Fibroblast of upper back skin (primary cell): ENCODE data around the gene CEP55.
"Not testable (repeated sequence)": the region's sequence is repeated elsewhere in the genome, so short reads cannot be mapped to it uniquely, and the experiment has no call there.

Source experiments
- DNase-seq: peaks from one replicate; pipeline ENCODE4 v3.0.0-alpha.2; 2013

CEP55 gene

DNA sequence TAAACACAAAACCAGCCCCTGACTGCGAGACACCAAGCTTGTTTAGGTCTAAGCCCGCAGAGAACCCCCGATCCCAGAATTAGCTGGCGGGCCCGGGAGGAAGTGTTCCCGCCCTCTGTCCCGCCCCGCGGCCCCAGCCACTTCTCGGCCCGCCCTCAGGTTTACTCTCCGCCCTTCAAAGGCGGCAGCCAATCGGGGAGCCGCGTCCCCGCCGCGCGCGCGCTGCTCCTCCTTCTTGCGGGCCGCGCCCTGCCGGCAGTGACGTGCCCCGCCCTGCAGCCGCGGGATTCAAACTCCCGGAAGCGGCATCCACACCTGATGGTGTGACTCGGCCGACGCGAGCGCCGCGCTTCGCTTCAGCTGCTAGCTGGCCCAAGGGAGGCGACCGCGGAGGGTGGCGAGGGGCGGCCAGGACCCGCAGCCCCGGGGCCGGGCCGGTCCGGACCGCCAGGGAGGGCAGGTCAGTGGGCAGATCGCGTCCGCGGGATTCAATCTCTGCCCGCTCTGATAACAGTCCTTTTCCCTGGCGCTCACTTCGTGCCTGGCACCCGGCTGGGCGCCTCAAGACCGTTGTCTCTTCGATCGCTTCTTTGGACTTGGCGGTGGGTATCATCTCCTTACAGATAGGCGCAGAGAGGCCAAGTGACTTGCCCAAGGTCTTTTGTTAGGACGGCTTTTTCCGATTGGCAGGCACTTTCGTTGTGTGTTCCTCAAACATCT, at the start of gene CEP55:
TSS of gene CEP55 (plus strand) at position 291 of the 720 bp plus-strand sequence. CDS start 3,440 bp downstream, outside the sequence.
- peak; percentile 92 for DNase-seq

DNA sequence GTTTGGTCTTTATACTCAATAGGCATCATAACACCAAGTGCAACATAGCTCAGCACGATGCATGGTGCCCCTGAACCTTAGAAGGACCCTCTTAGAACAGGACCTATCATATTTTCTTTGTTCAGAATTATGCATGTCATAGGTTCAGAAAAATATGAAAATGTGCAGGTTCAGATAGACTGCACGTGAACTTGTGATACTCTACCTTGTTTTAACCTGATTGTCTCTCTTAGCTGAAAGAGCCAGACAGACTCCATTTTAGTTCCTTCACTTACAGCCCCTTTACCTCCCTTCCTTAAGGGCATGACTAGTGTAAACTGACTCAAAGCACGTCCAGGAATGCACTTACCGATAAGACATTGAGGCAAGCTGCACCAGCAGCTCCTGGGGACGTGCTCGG, 49.4 kb upstream of the CEP55 start:
- no peak for DNase-seq

DNA sequence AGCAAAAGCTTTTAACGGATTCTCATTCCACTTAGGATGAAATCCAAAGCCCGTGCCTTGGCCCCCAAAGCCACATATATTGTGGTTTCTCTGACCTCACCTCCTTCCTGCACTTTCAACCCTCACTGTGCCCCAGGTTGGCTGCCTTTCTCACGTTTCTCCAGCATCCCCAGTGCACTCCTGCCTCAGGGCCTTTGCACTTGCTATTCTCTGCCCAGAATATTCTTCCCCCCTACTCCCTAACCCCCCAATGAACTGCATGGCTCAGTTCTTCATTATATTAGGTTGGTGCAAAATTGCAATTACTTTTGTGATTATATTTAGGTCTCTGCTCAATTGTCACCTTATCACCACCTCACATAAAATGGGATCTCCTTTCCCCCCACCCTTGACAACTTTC, 48.4 kb upstream of the CEP55 start:
- DNase-seq, result no peak

DNA sequence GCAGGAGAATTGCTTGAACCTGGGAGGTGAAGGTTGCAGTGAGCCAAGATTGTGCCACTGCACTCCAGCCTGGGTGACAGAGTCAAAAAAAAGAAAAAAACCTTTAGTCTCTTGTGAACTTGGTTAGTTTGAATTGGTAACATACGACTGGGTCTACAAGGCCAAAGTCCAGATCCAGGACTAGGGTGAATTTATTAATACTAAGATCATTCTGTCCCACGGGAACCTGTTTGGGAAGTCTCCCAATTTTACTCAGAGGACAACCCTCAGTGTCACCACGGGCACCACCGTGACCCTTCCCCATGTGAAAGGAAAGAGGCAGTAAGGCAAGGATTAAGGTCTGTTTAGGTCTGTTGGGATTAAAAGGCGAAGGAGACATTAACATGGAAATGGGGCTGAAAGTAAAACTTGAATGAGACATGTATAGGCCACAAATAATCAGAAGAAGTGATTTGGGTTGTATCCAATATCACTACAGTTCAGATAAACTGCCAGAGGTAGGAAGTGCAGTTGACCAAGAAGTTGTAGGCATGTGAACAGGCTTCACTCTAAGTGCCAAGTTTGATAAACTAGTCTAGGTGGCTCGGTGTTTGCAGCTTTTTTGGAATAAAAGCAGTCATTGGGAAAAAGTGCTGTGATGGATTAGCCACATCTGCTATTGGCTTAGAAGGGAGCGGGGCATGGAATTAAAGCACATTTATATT, 45.0 kb upstream of the CEP55 start:
- DNase-seq, result no peak

DNA sequence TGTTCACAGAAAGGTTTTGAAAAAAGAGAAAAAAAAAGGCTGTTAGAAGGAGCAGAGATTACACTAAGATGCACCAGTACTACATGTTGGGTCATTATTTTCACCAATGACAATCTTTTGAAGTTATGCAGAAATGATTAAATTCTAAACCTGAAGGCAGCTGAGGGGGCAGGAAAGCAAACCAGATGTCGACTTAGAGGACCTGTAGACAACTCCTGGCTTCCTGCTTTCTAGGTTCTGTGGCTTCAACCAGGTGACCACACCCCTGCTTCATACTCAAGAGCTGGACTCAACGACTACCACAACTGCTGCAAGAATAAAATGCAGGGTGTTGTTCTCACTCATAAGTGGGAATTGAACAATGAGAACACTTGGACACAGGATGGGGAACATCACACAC, 44.3 kb upstream of the CEP55 start:
- no peak for DNase-seq

DNA sequence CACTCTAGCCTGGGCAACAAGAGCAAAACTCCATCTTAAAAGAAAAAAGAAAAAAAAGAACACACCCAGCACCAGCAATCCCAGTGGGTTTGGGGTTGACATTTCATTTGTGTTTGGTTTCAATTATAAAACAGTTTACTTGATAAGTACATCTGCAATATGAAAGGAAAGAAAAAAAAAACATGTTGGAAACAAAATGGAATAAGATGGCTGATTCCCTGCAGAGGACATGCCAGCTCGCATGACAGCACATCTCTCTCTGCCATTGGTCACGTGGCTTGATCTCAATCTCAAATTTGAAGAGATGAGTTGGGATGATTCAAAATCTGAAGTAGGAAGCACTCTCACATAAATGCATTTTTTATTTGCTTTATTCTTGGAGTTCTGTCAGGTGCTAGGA, 42.3 kb upstream of the CEP55 start:
- no peak for DNase-seq

DNA sequence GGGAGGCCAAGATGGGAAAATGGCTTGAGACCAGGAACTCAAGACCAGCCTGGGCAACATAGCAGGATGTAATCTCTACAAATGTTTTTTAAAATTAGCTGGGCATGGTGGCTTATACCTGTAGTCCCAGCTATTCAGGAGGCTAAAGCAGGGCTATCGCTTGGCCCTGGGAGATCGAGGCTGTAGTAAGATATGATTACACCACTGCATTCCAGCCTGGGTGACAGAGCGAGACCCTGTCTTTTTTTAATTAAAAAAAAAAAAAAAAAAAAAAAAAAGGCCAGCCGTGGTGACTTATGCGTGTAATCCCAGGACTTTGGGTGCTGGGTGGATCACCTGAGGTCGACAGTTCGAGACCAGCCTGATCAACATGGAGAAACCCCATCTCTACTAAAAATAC, 41.7 kb upstream of the CEP55 start:
- DNase-seq, result no peak

DNA sequence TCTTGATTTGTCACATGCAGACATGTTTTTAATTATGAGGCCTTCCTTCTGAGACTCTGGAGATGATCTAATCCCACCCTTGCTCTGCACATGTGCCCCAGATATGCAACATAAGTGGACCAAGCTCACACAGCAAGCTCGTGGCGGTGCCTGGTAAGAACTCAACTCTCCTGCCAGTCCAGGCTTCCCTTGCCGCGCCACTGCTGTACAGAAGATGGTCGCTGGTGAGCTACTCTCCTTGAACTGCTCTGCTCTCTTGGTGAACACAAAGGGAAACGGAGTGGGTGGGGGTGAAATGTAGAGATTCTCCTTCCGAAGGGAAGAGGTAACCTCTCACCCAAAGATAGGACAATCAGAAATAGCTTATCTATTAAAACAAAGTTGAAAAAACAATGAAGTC, 39.9 kb upstream of the CEP55 start:
- DNase-seq, result peak; percentile 75

DNA sequence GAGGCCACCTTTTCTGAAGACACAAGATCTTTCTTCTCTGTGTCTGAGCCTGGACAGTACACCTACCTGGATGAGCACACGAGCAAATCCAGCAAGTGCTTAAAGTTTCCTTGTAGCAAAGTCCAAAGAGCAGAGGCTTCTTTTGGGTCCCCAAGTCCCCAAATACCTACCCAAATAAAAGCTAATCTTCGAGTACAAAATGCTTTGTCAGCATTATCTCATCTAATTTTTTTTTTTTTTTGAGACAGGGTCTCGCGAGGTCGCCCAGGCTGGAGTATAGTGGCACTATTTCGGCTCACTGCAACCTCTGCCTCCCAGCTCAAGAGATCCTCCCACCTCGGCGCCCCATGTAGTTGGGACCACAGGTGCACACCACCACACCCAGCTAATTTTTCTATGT, 38.9 kb upstream of the CEP55 start:
- DNase-seq, result no peak

DNA sequence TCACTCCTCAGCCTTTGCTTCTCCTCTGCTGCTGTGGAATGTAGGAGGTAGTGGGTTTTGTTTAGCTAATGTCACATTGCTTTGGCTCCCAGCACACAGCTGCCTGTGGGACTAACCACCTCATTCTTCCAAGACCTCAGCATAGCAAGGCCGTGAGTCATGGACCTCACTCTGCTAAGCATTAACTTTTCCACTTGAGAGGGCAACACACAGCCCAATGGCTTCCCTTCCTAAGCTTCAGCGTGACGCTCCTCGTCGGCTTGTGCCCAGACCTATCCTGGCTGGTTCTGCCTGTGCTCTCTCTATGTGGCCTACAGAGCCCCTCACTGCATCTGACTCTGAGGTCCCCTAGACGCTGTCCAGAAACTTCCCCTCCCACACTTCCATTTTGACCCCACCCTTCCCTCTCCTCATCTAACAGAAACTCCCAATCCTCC, 37.6 kb upstream of the CEP55 start:
- DNase-seq, result peak; percentile 100

DNA sequence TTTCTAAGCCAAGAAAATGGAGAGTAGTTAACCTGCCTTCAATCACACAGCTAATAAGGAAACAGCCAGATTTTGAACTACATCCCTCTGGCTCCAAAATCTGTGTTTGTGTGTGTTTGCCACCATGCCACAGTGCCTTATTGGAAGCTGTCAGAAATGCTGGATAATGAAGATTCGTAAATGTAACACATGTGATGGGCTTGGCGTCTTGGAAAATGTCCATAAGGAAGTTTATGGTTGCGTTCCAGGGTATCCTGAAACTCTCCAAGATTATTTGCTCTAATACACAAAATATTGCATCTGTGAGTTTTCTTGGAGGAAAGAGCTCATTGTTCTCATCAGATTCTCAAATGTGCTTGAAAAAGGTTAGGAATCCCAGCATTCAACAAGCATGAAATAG, 36.9 kb upstream of the CEP55 start:
- DNase-seq, result peak; percentile 28

DNA sequence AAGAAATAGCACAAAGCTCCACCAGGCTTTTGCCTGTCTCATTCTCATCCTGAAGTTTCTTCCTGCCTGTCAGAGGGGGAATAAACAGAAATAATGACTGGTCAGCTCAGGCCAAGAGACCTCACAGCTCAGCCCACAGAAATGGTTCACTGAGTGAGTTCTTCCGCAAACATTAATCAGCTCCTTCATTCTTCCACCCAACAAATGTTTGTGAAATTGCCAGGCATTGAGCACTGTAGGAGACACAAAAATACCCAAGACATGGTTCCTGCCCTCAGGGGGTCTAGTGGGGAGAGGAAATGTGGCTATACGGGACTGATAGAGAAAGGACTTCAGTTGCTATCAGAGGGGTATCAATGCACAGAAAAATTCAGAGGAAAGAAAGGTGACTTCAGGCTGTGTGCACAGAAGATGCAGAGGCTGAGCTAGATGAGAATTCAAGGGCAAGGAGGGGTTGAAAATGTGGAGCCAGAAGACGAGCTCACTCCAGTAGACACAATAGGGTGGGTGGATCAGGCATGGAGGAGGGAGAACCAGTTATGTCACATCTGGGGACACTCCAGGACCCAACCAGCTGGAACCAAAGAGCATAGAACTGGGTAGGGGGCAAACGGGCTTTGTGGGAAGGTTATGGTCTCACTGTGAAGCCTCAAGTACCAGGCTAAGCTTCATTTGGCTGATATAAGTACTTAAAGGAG, 35.2 kb upstream of the CEP55 start:
- DNase-seq, result peak; percentile 72

DNA sequence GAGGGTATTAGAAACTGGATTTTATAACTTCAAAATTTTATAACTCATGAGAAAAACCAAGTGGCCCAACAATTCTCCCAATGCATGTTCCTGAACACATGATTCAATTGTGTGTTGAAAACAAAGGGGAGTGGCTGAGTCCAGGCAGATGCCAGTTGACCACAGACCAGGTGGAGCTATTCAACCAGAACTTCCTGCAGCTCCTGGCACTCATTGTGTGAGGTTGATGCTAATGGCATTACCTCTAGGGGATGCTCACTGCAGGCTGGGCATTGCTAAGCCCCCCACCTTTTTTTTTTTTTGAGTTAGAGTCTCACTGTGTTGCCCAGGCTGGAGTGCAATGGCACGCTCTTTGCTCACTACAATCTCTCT, 34.6 kb upstream of the CEP55 start:
- DNase-seq, result peak; percentile 58

DNA sequence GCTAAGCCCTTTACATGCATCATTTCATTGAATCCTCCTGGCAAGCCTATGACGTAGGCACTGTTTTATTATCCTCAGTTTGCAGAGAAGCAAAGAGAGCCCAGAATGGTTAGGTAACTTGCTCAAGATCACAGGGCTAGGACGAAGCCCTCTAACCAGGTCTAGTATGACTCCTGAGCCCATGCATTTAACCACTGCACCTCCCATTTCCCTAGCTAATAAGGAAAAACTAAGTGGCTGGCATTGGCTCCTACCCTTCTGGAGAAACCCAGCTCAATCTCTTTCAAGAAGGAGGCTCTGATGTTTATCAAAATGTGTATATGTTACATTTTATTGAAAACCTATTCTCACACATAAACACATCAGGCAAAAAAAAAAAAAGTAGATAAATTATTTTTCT, 34.0 kb upstream of the CEP55 start:
- DNase-seq, result no peak

DNA sequence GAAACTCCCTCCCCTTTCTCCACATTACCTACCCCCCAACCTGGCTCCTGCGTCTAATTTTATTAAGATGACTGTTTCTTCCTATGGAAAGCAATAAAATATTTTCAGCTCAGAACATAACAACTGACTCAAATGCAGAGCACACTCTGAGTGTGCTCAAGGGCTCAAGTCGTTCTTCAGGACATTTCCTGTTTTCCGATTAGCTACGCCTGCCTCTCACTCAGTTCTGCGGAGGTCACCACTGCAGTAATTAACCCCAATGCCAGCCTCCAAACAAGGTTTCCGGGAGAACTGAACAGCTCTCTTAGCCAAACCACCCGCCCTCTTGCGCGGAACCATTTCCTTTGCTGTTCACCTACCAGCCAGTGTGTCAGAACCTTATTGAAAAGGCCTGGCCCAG, 33.5 kb upstream of the CEP55 start:
- DNase-seq, result peak; percentile 74

DNA sequence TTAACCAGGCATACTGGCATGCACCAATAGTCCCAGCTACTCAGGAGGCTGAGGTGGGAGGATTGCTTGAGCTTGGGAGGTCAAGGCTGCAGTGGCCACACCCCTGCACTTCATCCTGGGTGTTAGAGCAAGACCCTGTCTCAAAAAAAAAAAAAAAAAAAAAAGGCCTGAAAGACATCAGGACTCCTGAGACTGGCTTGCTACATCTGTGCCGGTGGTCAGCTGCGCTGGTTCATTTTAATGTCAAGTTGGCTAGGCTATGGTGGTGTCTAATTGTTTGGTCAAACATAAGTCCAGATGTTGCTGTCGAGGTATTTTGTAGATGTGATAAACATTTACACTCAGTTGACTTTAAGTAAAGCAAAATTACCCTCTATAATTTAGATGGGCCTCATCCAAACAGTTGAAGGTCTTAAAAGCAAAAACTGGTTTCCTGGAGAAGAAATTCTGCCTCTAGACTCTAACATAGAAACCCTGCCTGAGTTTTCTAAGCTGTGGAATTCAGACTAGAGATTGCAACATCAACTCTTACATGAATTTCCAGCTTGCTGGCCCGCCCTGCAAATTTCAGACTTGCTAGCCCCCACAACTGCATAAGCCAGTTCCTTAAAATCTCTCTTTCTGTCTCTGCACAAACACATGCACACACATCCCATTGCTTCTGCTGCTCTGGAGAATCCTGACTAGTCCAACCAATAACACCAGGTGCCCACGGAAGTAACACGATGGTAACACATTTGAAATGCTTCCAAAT, 32.5 kb upstream of the CEP55 start:
- peak; percentile 84 for DNase-seq

DNA sequence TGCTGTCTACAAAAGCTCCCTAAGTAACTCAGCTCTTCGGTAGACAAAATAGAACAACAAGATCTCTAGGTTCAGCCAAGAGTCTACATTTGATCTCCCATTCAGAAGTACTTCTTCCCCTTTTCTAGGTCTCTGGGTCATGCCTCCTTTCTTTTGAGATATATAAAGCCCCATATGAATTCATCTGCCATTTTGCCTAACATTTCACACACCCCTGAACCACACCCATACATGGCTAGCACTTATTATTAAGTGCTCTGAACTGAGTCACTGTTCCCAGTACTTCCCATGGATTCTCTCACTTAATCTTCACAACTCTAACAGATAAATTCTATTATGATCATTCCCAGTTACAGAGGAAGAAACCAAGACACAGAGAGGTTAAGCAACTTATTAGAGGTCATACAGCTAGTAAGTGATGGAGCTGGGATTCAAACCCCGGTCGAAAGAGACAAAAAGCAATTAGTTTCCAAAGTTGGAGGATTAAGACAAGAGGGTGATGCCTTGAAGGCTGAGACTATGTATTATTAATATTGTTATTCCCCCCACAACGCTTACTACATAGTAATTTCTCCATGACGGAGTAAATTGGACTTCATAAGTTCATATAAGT, 31.5 kb upstream of the CEP55 start:
- no peak for DNase-seq

DNA sequence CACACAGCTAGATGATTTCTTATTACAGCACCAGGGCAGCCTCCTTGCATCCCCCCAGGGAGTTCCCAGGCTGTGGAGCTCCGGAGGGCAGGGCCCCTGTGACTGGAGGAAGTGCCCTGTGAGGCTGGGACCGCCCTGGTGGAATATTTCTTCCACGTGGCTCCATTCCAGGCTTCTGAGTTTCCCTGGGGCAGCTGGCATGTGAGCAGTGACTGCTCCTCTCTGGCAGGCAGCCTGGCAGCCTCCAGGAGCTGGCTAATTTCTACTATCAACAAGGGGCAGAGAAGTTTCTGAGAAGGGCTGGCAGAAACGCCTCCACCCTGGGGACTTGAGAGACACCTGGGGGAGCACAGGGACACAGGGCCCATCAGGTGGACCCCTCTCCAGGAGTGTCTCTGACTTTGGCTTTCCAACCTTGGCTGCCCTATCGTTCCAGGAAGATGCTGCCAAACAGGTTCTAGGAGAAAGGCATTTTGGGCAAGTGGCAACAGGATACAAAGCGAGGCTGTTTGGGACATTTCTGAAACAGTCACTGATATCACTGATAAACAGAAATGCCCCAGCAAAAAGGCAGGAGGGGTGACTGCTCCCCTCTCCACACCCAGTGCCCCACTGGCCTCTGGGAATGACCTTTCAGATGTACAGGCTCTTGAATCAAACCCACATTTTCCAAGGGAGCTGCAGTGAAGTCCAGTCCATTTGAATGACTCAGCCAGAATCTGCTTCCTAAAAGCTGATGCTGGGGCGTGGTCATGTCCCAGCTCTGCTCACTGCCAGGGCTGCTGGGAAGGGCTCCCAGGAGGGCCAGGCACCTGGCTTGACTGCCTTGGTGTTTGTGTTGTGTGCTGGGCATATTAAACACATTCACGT, 30.4 kb upstream of the CEP55 start:
- peak; percentile 85 for DNase-seq

DNA sequence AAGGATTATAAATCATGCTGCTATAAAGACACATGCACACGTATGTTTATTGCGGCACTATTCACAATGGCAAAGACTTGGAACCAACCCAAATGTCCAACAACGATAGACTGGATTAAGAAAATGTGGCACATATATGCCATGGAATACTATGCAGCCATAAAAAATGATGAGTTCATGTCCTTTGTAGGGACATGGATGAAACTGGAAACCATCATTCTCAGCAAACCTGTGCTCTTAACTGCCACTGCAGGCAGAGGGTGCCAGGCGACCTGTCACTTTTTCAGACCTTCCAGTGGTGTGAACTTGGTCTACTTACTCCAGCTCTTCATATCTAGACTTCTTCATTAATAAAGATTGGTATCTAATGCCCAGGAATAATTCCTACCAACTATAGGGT, 28.8 kb upstream of the CEP55 start:
- DNase-seq, result not testable (repeated sequence)

DNA sequence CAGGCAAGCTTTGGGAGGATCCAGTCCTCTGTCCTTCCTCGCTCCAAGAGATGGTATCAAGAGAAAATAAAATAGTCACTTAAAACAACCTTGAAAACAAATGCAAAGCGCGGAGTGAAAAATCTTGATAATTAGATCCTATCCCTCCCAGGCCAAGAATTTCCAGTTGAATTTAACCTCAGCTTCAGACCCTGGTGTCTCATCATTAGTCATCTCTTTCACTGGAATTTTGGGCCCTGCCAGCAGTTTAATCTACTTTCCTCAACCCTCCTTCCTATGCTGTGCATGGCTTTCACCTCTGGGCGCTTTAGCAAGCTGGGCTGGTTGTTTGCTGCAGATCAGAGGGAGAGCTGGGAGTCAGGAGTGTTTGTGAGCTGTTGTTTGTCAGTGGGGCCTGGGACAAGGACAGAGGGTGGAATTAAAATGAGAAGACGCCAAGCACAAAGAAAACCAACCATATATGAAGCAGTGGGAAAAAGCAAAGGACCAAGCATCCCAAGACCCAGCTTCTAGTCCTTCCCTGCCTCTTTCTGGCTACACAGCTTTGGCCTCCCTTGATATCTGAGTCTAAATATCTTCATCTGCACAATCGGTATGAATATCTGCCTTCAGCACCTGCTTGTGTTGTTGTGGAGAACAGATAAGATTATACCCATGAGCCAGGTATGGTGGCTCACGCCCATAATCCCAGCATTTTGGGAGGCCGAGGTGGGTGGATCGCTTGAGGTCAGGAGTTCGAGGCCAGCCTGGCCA, 27.8 kb upstream of the CEP55 start:
- DNase-seq, result peak; percentile 96

DNA sequence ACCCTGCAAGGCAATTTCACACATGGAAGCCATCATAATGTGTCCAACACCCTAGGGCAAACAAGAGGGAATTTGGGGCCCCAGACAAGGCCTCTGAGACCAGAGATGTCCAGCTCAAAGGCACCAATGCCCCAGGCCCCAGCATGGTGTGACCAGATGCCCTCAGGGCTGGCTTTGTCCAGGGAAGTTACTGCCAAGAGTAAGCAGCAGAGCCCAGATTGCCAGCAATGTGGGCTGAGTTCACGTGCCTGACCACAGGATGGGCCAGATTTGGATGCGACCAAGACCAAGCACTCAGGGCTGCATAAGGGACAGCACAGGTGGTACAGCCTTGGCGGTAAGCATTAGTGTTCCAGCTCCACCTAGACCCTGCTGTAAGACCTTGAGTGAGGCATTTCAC, 27.0 kb upstream of the CEP55 start:
- DNase-seq, result no peak
